ENCODE data around the gene BHMT2. TPM values are rescaled to one million over a fixed set of nuclear protein-coding genes. Genes with fewer than 3 reads are reported as not detected.

Gene BHMT2, protein sequence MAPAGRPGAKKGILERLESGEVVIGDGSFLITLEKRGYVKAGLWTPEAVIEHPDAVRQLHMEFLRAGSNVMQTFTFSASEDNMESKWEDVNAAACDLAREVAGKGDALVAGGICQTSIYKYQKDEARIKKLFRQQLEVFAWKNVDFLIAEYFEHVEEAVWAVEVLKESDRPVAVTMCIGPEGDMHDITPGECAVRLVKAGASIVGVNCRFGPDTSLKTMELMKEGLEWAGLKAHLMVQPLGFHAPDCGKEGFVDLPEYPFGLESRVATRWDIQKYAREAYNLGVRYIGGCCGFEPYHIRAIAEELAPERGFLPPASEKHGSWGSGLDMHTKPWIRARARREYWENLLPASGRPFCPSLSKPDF
- total RNA-seq (not detected), polyA plus RNA-seq (not detected)

GRCh38 chr5:79069488-79070349, at the start of gene BHMT2, which contains the start of gene DMGDH:
BHMT2 (plus strand) TSS chr5:79069767; CDS start chr5:79069783, 16 bp downstream.
DMGDH (minus strand) TSS chr5:79069674; CDS start chr5:79069620, 54 bp downstream.
- ATAC-seq (ENCODE audit: low read depth in 2 of 2) (no peak), DNase-seq (no peak)
- Mint-ChIP-seq H3K27ac (no peak within 1 kb of the TSS), H3K27me3 (peaks cover 54% of the 10 kb centered on the region), H3K4me1 (no peaks in the 10 kb centered on the region), H3K4me3 (no peak within 1 kb of the TSS), H3K36me3 (no peaks in the 10 kb centered on the region), H3K9me3 (peaks cover 0 to 3% (median 0%) of the 10 kb centered on the region in 7 donors)
- H3K36me3 ChIP-seq (ENCODE audit: control insufficient read depth, insufficient read depth, low read length): no peaks in the 10 kb centered on the region
- no peaks in the 10 kb centered on the region for H3K9me3 ChIP-seq (ENCODE audit: control insufficient read depth in 2 of 2, low read length in 2 of 2)
- H3K27ac ChIP-seq (ENCODE audit: insufficient read depth, low read length, poor library complexity, severe bottlenecking): no peak within 1 kb of the TSS
- H3K4me3 ChIP-seq (ENCODE audit: low read depth, low read length): no peak within 1 kb of the TSS
- H3K27me3 ChIP-seq (ENCODE audit: control insufficient read depth, insufficient read depth, low read length): peaks cover 24% of the 10 kb centered on the region
- H3K4me1 ChIP-seq (ENCODE audit: control insufficient read depth, insufficient read depth, low read length, poor library complexity, severe bottlenecking): no peaks in the 10 kb centered on the region

DNA sequence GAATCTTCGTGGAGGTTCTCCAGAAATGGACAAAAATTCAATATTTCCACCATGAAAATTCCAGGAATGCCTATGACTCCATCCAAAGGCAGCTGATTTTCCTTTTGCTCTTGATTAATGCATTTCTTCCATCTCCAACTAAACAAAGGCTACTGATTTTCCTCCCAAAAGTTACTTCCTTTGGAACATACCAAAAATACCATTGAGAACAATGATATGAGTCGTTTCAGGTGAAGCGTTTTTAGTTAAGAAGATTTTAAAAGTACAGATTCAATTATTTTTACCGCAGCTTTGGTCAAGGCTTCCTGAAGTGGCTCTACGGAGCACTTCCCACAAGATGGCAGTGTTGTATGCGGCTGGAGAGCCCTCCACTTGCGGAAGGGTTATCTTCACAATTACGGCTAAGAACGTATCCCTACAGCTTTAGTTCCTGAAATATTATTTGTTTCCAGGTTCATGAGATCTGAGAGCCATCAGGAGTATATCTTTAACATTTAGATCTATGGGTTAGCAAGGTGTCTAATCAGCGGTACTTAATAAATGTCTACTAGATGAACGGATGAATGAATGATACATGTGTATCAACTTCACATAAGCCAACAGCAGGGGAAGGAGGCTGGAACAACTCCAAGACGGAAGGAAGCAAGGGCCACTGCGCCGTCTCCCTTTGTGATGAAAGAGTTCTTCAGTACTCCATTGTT, 48.6 kb upstream of the BHMT2 start:
- no peak overlapping the region for H3K4me3 ChIP-seq (ENCODE audit: low read depth, low read length)
- Mint-ChIP-seq H3K27ac (no peak overlapping the region), H3K27me3 (peaks cover 80% of the 10 kb centered on the region), H3K9me3 (no peaks in the 10 kb centered on the region), H3K36me3 (no peaks in the 10 kb centered on the region), H3K4me1 (peaks cover 0 to 11% (median 8%) of the 10 kb centered on the region in 4 donors), H3K4me3 (no peak overlapping the region)
- H3K27ac ChIP-seq (ENCODE audit: insufficient read depth, low read length, poor library complexity, severe bottlenecking): no peak overlapping the region
- DNase-seq (peak; percentile 6 to 62 (median 21)), ATAC-seq (ENCODE audit: low read depth in 2 of 2) (peak; percentile 34 to 43)
- no peaks in the 10 kb centered on the region for H3K36me3 ChIP-seq (ENCODE audit: control insufficient read depth, insufficient read depth, low read length)
- peaks cover 4% of the 10 kb centered on the region for H3K4me1 ChIP-seq (ENCODE audit: control insufficient read depth, insufficient read depth, low read length, poor library complexity, severe bottlenecking)
- H3K27me3 ChIP-seq (ENCODE audit: control insufficient read depth, insufficient read depth, low read length): peaks cover 26% of the 10 kb centered on the region
- no peaks in the 10 kb centered on the region for H3K9me3 ChIP-seq (ENCODE audit: control insufficient read depth in 2 of 2, low read length in 2 of 2)

- H3K9me3 ChIP-seq (ENCODE audit: control insufficient read depth in 2 of 2, low read length in 2 of 2): no peaks in the 10 kb centered on the region
- Mint-ChIP-seq H3K4me3 (no peak overlapping the region), H3K9me3 (no peaks in the 10 kb centered on the region), H3K27ac (no peak overlapping the region), H3K36me3 (no peaks in the 10 kb centered on the region), H3K27me3 (peaks cover 75% of the 10 kb centered on the region), H3K4me1 (peaks cover 0 to 11% (median 8%) of the 10 kb centered on the region in 4 donors)
- H3K27me3 ChIP-seq (ENCODE audit: control insufficient read depth, insufficient read depth, low read length): peaks cover 24% of the 10 kb centered on the region
- no peaks in the 10 kb centered on the region for H3K36me3 ChIP-seq (ENCODE audit: control insufficient read depth, insufficient read depth, low read length)
- no peak overlapping the region for H3K27ac ChIP-seq (ENCODE audit: insufficient read depth, low read length, poor library complexity, severe bottlenecking)
- no peak for DNase-seq
- H3K4me3 ChIP-seq (ENCODE audit: low read depth, low read length): no peak overlapping the region
- ATAC-seq (ENCODE audit: low read depth in 2 of 2): no peak
- peaks cover 4% of the 10 kb centered on the region for H3K4me1 ChIP-seq (ENCODE audit: control insufficient read depth, insufficient read depth, low read length, poor library complexity, severe bottlenecking)
These were observed 47.8 kb upstream of the BHMT2 start for GRCh38 chr5:79021753-79022152.

GRCh38 chr5:79022771-79023170, 46.8 kb upstream of the BHMT2 start:
- Histone ChIP-seq H3K4me1 (ENCODE audit: control insufficient read depth, insufficient read depth, low read length, poor library complexity, severe bottlenecking) (peaks cover 4% of the 10 kb centered on the region), H3K4me3 (ENCODE audit: low read depth, low read length) (no peak overlapping the region), H3K27me3 (ENCODE audit: control insufficient read depth, insufficient read depth, low read length) (peaks cover 20% of the 10 kb centered on the region), H3K27ac (ENCODE audit: insufficient read depth, low read length, poor library complexity, severe bottlenecking) (no peak overlapping the region), H3K36me3 (ENCODE audit: control insufficient read depth, insufficient read depth, low read length) (no peaks in the 10 kb centered on the region), H3K9me3 (ENCODE audit: control insufficient read depth in 2 of 2, low read length in 2 of 2) (no peaks in the 10 kb centered on the region)
- ATAC-seq (ENCODE audit: low read depth in 2 of 2): no peak
- peaks cover 0 to 11% (median 8%) of the 10 kb centered on the region in 4 donors for H3K4me1 Mint-ChIP-seq
- no peak for DNase-seq
- H3K9me3 Mint-ChIP-seq: no peaks in the 10 kb centered on the region
- H3K27me3 Mint-ChIP-seq: peaks cover 70% of the 10 kb centered on the region
- H3K27ac Mint-ChIP-seq: no peak overlapping the region
- H3K4me3 Mint-ChIP-seq: no peak overlapping the region
- H3K36me3 Mint-ChIP-seq: no peaks in the 10 kb centered on the region

DNA sequence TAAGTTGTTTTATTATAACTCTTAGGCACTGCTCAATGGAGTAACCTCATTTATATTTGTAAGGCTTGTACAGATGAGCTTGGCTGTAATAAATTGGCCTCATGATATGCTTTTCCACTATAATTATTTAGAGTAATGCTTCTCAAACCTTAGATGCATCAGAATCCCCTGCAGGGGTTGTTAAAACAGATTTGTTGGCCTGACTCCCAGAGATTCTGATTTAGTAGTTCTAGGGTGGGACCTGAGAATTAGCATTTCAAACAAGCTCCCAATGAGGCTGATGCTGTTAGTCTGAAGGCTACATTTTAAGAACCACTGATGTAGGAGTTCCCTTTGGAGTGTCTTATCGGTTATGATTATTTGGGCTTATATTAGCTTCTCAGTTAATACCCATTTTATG, 46.2 kb upstream of the BHMT2 start:
- H3K27ac Mint-ChIP-seq: no peak overlapping the region

GRCh38 chr5:79023947-79024346, 45.6 kb upstream of the BHMT2 start:
- H3K27ac ChIP-seq (ENCODE audit: insufficient read depth, low read length, poor library complexity, severe bottlenecking): no peak overlapping the region
- peaks cover 4% of the 10 kb centered on the region for H3K4me1 ChIP-seq (ENCODE audit: control insufficient read depth, insufficient read depth, low read length, poor library complexity, severe bottlenecking)
- H3K4me1 Mint-ChIP-seq: peaks cover 0 to 11% (median 8%) of the 10 kb centered on the region in 4 donors
- peaks cover 65% of the 10 kb centered on the region for H3K27me3 Mint-ChIP-seq
- no peak overlapping the region for H3K4me3 Mint-ChIP-seq
- H3K27me3 ChIP-seq (ENCODE audit: control insufficient read depth, insufficient read depth, low read length): peaks cover 20% of the 10 kb centered on the region
- ATAC-seq (ENCODE audit: low read depth in 2 of 2) (no peak), DNase-seq (no peak)
- no peaks in the 10 kb centered on the region for H3K36me3 ChIP-seq (ENCODE audit: control insufficient read depth, insufficient read depth, low read length)
- H3K9me3 Mint-ChIP-seq: no peaks in the 10 kb centered on the region
- H3K4me3 ChIP-seq (ENCODE audit: low read depth, low read length): no peak overlapping the region
- no peaks in the 10 kb centered on the region for H3K36me3 Mint-ChIP-seq
- no peak overlapping the region for H3K27ac Mint-ChIP-seq
- no peaks in the 10 kb centered on the region for H3K9me3 ChIP-seq (ENCODE audit: control insufficient read depth in 2 of 2, low read length in 2 of 2)

More for the DNA sequence above, 46.2 kb upstream of the BHMT2 start:
- no peaks in the 10 kb centered on the region for H3K36me3 ChIP-seq (ENCODE audit: control insufficient read depth, insufficient read depth, low read length)
- H3K4me3 ChIP-seq (ENCODE audit: low read depth, low read length): no peak overlapping the region
- H3K36me3 Mint-ChIP-seq: no peaks in the 10 kb centered on the region
- H3K27me3 Mint-ChIP-seq: peaks cover 70% of the 10 kb centered on the region
- H3K4me1 Mint-ChIP-seq: peaks cover 0 to 11% (median 8%) of the 10 kb centered on the region in 4 donors
- no peaks in the 10 kb centered on the region for H3K9me3 Mint-ChIP-seq
- peaks cover 20% of the 10 kb centered on the region for H3K27me3 ChIP-seq (ENCODE audit: control insufficient read depth, insufficient read depth, low read length)
- ATAC-seq (ENCODE audit: low read depth in 2 of 2): no peak
- H3K4me1 ChIP-seq (ENCODE audit: control insufficient read depth, insufficient read depth, low read length, poor library complexity, severe bottlenecking): peaks cover 4% of the 10 kb centered on the region
- no peak overlapping the region for H3K27ac ChIP-seq (ENCODE audit: insufficient read depth, low read length, poor library complexity, severe bottlenecking)
- H3K4me3 Mint-ChIP-seq: no peak overlapping the region
- DNase-seq: no peak
- no peaks in the 10 kb centered on the region for H3K9me3 ChIP-seq (ENCODE audit: control insufficient read depth in 2 of 2, low read length in 2 of 2)

GRCh38 chr5:79025054-79025472, 44.5 kb upstream of the BHMT2 start:
- peaks cover 56% of the 10 kb centered on the region for H3K27me3 Mint-ChIP-seq
- peaks cover 4% of the 10 kb centered on the region for H3K4me1 ChIP-seq (ENCODE audit: control insufficient read depth, insufficient read depth, low read length, poor library complexity, severe bottlenecking)
- no peaks in the 10 kb centered on the region for H3K36me3 ChIP-seq (ENCODE audit: control insufficient read depth, insufficient read depth, low read length)
- DNase-seq (peak; percentile 19 to 46 (median 31)), ATAC-seq (ENCODE audit: low read depth in 2 of 2) (peak in 1 of 2 donors; percentile 28)
- no peaks in the 10 kb centered on the region for H3K9me3 Mint-ChIP-seq
- peaks cover 0 to 11% (median 8%) of the 10 kb centered on the region in 4 donors for H3K4me1 Mint-ChIP-seq
- no peaks in the 10 kb centered on the region for H3K36me3 Mint-ChIP-seq
- peaks cover 17% of the 10 kb centered on the region for H3K27me3 ChIP-seq (ENCODE audit: control insufficient read depth, insufficient read depth, low read length)
- peak overlapping the region in 2 of 4 donors; percentile 44 to 56 for H3K4me3 Mint-ChIP-seq
- no peaks in the 10 kb centered on the region for H3K9me3 ChIP-seq (ENCODE audit: control insufficient read depth in 2 of 2, low read length in 2 of 2)
- no peak overlapping the region for H3K4me3 ChIP-seq (ENCODE audit: low read depth, low read length)
- H3K27ac Mint-ChIP-seq: no peak overlapping the region
- no peak overlapping the region for H3K27ac ChIP-seq (ENCODE audit: insufficient read depth, low read length, poor library complexity, severe bottlenecking)

Measured in CD4-positive, CD25-positive, alpha-beta regulatory T cell (primary cell).